ENCODE results near the gene COL6A2. TPM values are rescaled to one million over a fixed set of nuclear protein-coding genes. Genes with fewer than 3 reads are reported as not detected.

Gene COL6A2
- total RNA-seq, 1 donor from 2014 or later, result 120 TPM

DNA sequence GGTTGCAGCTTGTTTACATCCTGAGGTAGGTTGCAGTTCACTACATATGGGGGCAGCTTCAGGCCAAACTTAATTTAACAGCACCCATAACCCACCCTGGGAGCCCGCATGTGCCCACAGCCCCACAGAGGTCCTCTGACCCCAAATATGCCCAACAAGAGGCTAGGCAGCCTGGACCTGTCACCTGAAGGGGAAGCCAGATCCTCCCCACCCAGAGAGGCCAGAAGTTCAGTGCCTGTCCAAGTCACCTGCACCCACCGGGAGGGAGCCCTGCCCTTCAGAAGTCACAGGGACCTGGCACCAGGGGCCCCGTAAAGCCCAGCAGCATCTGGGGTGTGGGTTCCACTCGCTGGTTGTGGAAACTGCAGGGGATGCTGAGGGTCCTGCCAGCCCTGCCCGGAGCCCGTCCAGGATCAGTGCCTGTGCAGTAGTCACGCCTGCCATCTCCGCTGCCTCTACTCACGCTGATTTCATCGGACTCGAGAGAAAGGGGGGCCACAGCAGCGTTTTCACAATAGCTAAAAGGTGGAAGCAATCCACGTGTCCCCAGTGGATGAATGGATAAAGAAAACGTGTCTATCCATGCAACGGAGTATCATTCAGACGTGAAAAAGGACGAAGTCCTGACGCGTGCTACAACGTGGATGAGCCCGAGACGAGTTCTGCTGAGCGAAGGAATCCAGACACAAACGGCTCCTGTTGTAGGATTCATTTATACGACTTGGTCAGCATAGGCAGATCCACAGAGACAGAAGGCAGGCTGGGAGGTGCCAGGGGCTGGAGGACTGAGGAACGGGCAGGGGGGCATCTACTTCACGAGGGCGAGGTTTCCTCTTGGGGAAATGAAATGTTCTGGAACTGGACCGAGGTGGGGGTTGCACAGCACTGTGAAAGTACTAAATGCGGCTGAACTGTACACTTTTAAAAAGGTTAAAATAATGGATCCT lies 33.9 kb upstream of the COL6A2 start:
- no peak overlapping the region for H3K27ac ChIP-seq (ENCODE audit: low read depth, low read length)

DNA sequence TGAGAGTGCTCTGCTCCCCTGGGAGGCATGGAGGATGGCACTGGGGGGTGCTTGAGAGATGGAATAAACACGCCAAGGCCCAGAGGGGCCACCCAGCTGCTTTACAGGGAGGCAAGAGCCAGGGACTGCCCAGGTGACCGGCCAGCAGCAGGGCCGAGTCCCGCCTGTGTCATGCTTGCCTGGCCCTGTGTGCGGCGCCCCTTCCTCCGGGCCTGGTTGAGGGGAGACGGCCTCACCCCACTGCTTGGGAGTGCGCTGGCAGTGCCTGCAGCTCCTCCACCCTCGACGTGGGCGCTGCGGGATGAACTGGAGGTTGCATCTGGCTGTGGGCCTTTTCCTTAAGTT lies 33.1 kb upstream of the COL6A2 start:
- no peaks in the 10 kb centered on the region for H3K36me3 ChIP-seq (ENCODE audit: insufficient read depth, low read length)
- peaks cover 45% of the 10 kb centered on the region for H3K4me1 ChIP-seq (ENCODE audit: insufficient read depth, low read length)
- H3K27ac ChIP-seq (ENCODE audit: low read depth, low read length), result peak overlapping the region; percentile 89
- H3K9ac ChIP-seq (ENCODE audit: low read length), result peak overlapping the region; percentile 81
- peak overlapping the region; percentile 63 for H2AFZ ChIP-seq (ENCODE audit: low read depth, low read length)
- peaks cover 5% of the 10 kb centered on the region for H3K9me3 ChIP-seq (ENCODE audit: insufficient read depth, low read depth, low read length)
- FAIRE-seq (no peak), DNase-seq (ENCODE audit: low read depth) (no peak)
- no peak for TF ChIP-seq EZH2 (IDR thresholded peaks at IDR 0.05; ENCODE audit: insufficient read depth, low read length)
- TF ChIP-seq, protein P1, sequence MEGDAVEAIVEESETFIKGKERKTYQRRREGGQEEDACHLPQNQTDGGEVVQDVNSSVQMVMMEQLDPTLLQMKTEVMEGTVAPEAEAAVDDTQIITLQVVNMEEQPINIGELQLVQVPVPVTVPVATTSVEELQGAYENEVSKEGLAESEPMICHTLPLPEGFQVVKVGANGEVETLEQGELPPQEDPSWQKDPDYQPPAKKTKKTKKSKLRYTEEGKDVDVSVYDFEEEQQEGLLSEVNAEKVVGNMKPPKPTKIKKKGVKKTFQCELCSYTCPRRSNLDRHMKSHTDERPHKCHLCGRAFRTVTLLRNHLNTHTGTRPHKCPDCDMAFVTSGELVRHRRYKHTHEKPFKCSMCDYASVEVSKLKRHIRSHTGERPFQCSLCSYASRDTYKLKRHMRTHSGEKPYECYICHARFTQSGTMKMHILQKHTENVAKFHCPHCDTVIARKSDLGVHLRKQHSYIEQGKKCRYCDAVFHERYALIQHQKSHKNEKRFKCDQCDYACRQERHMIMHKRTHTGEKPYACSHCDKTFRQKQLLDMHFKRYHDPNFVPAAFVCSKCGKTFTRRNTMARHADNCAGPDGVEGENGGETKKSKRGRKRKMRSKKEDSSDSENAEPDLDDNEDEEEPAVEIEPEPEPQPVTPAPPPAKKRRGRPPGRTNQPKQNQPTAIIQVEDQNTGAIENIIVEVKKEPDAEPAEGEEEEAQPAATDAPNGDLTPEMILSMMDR (IDR thresholded peaks at IDR 0.05; ENCODE audit: insufficient read depth, low read depth, low read length), result no peak
- H3K4me1 Mint-ChIP-seq (ENCODE audit: low read depth, unreplicated experiment), result peaks cover 13% of the 10 kb centered on the region
- H3K36me3 Mint-ChIP-seq (ENCODE audit: low read depth, unreplicated experiment), result no peaks in the 10 kb centered on the region
- peaks cover 18% of the 10 kb centered on the region for H3K27me3 Mint-ChIP-seq (ENCODE audit: low read depth, unreplicated experiment)
- H3K4me2 ChIP-seq (ENCODE audit: low read length), result peak overlapping the region; percentile 70
- no peaks in the 10 kb centered on the region for H3K79me2 ChIP-seq (ENCODE audit: insufficient read depth, low read length)
- H3K27ac Mint-ChIP-seq (ENCODE audit: unreplicated experiment), result no peak overlapping the region
- no peak overlapping the region for H3K4me3 Mint-ChIP-seq (ENCODE audit: unreplicated experiment)
- no peaks in the 10 kb centered on the region for H4K20me1 ChIP-seq (ENCODE audit: insufficient read depth, low read length)
- H3K9me3 Mint-ChIP-seq (ENCODE audit: unreplicated experiment), result peaks cover 8% of the 10 kb centered on the region
- H3K27me3 ChIP-seq (ENCODE audit: insufficient read depth, low read length), result no peaks in the 10 kb centered on the region
- H3K4me3 ChIP-seq (ENCODE audit: insufficient read depth, low read depth, low read length), result no peak overlapping the region

More for the DNA sequence above, 33.9 kb upstream of the COL6A2 start:
- DNase-seq (ENCODE audit: low read depth) (no peak), FAIRE-seq (no peak)
- no peaks in the 10 kb centered on the region for H3K27me3 ChIP-seq (ENCODE audit: insufficient read depth, low read length)
- peaks cover 15% of the 10 kb centered on the region for H3K4me1 Mint-ChIP-seq (ENCODE audit: low read depth, unreplicated experiment)
- no peak overlapping the region for H2AFZ ChIP-seq (ENCODE audit: low read depth, low read length)
- no peak overlapping the region for H3K27ac Mint-ChIP-seq (ENCODE audit: unreplicated experiment)
- no peak overlapping the region for H3K4me3 Mint-ChIP-seq (ENCODE audit: unreplicated experiment)
- no peak overlapping the region for H3K9ac ChIP-seq (ENCODE audit: low read length)
- H3K4me2 ChIP-seq (ENCODE audit: low read length), result no peak overlapping the region
- H3K9me3 ChIP-seq (ENCODE audit: insufficient read depth, low read depth, low read length), result peaks cover 5% of the 10 kb centered on the region
- H3K4me3 ChIP-seq (ENCODE audit: insufficient read depth, low read depth, low read length), result no peak overlapping the region
- no peaks in the 10 kb centered on the region for H3K36me3 Mint-ChIP-seq (ENCODE audit: low read depth, unreplicated experiment)
- TF ChIP-seq, protein P1 (IDR thresholded peaks at IDR 0.05; ENCODE audit: insufficient read depth, low read depth, low read length), result no peak
- TF ChIP-seq EZH2 (IDR thresholded peaks at IDR 0.05; ENCODE audit: insufficient read depth, low read length), result no peak
- peaks cover 13% of the 10 kb centered on the region for H3K27me3 Mint-ChIP-seq (ENCODE audit: low read depth, unreplicated experiment)
- no peaks in the 10 kb centered on the region for H3K79me2 ChIP-seq (ENCODE audit: insufficient read depth, low read length)
- no peaks in the 10 kb centered on the region for H3K36me3 ChIP-seq (ENCODE audit: insufficient read depth, low read length)
- H3K9me3 Mint-ChIP-seq (ENCODE audit: unreplicated experiment), result peaks cover 11% of the 10 kb centered on the region
- peaks cover 45% of the 10 kb centered on the region for H3K4me1 ChIP-seq (ENCODE audit: insufficient read depth, low read length)
- H4K20me1 ChIP-seq (ENCODE audit: insufficient read depth, low read length), result no peaks in the 10 kb centered on the region

Measured in astrocyte (in vitro differentiated cells and primary cell).